AG20443 (cell line): ENCODE measurements around the gene CAMK2B.

Experiments
- DNase-seq: peaks from one replicate; pipeline ENCODE4 v3.0.0; 2012; ENCODE audit warnings: low spot score, mixed read lengths

The CAMK2B gene

DNA sequence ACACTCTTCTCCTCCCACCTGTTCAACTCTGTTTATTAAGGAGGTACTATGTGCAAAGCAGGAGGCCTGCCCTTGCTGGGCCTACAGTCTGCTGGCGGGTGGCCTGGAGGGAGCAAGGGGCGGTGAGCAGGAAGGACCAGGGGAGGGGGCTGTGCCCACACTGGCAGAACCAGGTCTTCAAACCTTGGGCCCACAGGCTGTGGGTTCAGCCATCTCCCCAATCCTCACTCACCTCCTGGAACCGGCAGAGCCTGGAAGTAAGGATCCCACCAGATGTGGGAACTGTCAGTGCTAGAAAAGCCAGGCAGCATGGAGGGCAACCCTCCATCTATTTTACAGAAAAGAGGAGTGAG, 50.8 kb downstream of the CAMK2B start:
- DNase-seq, result no peak

DNA sequence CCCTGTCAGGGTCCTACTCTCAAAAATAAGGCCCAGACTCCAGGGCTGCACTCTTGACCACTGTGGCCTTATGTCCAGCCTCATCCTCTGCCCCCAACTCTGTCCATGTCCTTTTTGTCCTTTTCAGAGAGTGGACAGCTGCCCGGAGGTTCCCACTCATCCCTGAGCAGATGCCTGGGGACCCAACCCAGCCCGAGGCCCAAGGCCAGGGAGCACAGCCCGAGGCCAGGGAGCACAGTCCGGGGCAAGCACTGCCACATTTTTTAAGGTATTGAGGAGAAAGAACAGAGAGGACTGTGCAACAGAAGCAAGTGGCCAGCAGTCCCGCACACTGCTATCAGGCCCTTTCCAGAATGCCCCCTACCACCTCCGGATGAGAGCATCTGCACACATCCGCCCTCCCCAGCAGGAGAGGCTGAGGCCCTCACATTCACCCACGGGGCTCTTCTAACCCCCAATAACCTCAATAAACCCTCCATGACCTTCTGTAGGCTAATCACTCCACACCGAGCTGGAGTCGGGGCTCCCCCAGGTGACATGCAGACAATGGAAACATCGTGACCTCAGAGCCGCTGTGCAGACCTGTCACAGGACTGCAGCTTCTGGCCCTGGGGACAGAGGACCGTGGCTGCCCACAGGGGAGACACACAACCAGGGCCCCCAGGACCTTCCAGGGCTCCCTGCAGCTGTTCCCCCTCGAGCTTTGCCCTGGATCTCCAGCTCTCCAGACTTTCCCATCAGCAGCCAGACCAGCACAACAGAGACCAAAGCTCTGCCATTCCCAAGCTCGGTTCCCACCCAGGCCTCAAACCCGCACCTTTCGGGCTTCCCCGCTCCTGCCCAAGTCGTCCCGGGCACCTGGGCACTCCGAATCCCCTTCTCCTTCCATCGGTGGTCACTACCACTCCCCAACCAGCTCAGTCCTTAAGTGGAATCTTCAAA, 51.4 kb downstream of the CAMK2B start:
- no peak for DNase-seq

DNA sequence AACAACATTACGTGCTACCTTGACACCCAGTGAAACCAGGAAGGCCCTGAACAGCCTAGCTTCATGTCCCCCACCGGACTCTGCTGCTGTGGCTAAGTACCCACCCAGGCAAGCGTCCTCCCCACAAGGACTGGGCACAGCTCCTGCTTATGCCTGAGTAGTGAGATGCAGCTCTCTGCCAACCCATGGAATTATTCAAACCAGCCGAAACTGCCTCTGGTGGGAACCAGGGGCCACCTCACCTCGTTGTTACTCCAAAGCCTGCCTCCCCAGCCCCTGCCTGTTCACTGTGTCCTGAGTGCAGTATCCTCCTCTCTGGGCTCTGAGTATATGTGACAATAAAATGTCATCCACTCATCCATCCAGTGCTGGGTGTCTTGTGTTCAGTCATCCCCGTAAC, 52.4 kb downstream of the CAMK2B start:
- DNase-seq, result no peak

DNA sequence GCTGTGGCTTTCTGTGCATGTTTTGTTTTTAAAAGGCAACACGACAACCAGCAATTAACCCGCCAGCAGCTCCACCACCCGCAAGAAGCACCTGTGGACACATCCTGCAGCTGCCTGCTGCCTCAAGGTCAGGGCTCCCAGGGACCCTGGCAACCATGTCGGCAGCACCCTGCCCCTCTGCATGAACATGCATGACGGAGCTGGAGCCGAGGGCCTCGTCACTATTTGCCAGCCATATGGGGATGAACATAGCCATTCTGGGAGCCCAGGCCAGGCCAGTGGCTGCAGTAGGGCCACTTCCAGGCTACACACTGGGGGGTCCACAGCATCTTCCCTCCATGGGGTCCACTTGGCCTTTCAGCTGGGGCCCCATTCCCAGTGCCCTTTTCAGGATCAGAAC, 52.9 kb downstream of the CAMK2B start:
- no peak for DNase-seq

DNA sequence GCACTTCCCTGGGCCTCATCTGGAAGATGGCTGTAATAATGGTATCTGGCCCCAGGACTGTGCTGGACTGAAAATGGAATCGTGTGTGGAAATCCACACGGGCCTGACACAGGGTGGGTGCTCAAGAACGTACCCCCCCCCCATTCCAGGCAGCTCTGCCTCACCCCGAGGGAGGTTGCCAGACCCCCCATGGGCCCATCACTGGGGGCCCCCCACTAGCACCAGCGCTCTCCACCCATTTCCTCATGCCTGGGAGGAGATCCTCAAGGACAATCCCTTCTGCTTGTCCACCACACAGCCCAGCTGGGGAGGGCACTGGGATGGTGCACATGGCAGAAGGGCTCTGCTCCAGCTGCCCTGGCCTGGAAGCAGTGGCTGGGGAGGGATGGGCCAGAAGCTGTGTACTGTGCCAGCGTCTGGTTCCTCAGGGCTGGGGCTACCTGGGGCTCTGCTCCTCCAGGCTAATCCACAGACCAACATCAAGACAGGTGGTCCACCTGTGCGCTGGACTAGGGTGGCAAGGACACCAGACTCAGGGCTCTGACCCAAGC, 55.4 kb downstream of the CAMK2B start:
- no peak for DNase-seq

DNA sequence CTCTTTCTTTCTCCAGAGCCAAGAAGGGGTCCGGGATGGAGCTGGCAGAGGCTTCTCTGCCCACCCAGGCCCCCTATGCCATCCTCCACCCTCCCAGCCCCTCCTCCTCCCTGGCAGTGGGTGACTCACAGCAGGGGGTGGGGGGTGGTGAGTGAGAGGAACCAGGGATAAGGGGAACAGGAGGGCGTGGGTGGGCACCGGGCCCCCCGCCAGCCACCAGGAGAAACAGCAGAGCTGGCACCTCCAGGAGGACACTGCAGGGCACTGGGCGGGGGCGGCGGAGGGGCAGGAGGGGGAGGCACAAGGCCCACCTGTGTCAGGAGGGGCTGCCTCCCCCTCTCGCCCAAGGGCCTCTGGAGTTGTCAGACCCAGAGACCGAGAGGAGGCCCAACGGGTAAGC, 56.0 kb downstream of the CAMK2B start:
- no peak for DNase-seq

DNA sequence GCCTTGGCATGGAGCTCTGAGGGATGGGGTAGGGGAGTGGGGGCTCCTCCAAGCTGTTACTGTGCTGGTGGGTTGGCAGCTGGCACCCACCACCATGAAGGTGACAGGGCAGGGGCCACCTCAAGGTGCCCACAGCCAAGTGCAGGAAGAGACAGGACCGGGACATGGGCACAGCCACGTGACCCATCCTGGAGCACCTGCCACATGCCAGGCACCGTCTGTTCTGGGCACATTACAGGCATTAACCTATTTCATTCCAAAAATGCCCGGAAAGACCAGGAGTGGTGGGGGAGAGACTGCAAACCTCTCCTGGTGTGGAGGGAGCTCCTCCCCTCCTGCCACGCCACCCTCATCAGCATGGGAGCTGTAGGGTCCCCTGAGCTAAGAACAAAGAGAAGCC, 56.7 kb downstream of the CAMK2B start:
- no peak for DNase-seq

DNA sequence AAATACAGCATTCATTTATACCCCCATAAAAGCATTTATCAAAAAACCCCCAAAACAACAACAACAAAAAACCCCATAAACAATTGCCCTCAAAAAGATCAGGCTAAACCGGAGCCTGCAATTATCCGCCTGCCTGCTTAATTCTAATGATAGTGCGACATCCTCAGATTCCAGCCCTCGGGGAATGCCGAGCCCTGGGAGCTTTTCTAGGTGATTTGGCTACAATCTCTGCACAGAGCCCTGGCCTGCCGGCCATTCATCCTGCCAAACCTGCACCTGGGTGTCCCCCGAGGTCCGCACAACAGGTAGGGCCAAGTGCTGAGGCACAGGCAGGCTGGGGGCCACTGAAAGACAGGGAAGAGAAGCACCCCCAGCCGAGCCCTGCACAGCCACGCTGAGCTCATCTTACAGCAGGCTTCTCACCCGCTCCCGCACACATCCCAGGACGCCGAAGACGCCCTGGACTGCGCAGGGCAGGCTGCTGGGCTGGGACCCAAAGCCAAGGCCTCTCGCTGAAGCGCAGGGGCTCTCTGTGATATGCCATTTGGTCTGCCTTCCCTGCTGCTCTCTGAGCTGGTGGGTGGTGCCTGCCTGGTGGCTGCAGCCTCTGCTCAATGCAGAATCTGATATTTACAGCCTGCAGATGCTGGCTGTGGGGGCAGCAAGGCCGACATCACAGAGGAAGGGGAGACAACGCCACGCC, 57.5 kb downstream of the CAMK2B start:
- DNase-seq, result no peak

DNA sequence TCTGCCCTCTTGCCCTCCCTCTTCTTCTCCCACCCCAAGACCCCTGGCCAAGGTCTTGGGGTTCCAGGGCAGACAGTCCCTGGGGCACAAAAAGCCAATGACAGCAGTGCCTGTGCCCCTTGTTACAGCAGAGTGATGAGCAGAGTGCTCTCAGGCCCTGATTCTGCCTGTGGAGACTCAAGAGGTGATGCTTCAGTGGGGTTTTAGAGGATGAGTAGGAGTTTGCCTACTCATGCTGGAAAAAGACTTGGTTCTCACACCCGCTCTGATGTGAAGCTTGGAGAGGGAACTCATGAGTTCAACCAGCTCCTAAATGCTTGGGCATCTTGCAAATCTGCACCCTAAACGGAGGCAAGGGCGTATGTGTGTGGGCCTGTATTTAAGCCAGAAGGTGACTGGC, 58.2 kb downstream of the CAMK2B start:
- DNase-seq, result no peak

DNA sequence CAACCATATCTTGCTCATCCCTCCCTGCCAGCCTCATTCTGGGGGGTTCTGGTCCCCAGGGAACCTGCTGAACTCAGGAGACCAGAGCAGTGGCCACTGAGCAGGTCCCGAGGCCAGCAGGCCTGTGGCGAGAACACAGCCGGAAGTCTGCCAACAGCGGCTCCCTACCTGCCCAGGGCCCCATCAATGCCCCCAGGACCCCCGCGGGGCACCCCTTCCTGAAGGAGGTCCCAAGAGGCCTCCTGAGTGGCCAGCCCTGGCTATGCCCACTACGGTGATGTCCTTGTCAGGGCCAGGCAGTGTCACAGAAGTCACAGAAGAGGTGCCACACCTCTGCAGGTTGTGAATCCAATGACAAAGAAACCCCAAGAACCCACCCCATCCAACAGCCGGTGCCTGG, 58.9 kb downstream of the CAMK2B start:
- no peak for DNase-seq

DNA sequence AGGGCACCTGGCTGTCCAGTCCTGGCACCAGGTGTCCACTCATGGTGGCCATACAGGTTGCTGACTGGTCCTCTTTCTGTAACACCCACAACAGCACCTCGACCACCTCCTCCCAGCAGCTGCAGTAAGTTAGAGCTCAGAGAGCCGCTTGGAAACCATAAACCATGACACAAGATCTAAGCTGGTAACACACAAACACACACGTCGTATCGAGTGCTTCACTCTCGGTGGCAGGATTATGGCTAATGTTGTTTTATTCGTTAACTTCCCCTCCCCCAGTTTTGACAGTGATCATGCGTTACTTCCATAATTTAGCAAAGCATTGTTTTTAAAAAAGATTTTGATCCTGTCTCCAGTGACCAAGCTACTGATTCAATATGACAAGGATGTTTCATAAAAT, 59.7 kb downstream of the CAMK2B start:
- no peak for DNase-seq

DNA sequence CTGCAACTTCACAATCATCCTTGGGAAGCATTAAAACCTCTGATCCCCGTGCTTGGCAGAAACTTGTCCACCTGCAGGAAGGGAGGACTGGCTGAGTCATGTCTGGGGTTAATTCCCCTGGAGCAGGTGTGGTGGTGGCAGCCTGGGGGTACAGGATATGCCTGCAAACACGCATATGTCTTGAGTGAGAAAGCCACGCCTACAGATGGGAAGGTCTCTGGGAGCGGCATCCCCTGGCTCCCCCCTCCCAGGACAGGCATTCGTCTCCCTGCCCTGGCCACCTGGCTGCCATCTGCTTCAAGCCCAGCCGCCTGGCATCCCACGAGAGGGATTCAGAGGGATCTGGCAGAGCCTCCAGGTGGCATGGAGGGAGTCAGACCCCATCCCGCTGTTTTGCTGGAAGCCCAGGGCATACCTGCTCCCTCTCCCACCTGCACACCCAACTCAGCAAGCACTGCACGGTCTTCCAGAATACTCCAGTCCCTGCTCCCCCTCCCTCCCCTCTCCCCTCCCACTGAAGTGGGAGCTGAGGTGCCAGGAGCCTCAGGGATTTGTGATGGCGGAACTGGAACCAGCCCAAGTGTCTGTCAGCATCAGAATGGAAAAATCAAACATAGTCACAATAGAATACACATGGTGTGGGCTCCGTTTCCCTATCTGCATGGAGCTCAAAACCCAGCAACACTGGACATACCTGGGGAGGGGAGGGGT, 61.0 kb downstream of the CAMK2B start:
- DNase-seq, result no peak

DNA sequence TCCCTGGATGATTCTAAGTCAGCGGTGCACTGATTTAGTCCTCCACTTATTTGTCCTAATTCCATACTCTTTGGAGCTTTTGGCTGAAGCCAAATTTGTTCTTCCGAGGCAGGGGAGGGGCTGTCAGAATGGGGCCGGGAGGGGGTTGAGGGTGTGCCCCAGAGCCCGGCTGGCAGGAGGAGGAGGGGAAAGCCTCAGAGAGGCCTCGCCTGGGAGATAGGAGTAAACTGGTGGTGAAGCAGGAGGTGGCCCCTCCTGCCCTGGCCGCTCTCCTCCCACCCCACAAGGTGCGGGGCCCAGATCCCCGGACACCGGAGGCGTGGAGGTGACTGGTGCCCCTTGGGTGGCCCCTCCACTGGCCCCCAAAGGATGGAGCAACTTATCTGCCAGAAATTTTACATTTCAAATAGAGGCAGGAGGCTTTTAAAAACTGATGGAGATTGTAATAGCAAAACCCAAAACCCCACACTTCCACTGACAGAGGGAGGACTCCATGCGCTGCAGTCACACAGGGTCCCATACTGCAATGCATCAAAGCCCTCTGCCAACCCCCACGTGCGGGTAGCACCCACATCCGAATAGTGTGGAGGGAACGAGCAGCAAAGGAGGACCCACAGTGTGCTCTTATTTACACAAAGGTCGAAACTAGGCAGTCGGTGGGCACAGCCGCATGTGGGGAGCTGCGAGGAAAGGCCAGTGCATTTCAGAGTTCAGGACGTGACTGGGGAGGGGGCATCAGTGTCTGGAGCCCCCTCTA, 61.9 kb downstream of the CAMK2B start:
- no peak for DNase-seq

DNA sequence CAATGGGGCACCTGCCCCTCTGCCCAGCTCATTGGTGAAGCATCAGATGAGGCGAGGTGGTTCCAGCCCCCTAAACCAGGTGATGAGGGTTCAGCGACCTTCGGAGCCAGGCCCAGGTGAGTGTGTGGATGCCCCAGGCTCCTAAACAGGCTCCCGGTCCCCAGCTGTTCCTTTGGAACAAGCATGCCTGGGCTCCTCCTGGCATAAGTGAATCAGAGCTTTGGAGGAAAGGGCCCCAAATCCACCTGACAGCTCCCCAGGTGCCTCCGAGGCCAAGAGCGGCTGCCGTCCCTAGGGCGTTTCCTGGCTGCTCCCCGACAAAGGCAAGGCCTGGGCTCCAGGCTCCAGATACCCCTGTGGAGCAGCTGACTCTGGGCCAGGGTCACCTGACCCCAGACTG, 63.4 kb downstream of the CAMK2B start:
- DNase-seq, result no peak

DNA sequence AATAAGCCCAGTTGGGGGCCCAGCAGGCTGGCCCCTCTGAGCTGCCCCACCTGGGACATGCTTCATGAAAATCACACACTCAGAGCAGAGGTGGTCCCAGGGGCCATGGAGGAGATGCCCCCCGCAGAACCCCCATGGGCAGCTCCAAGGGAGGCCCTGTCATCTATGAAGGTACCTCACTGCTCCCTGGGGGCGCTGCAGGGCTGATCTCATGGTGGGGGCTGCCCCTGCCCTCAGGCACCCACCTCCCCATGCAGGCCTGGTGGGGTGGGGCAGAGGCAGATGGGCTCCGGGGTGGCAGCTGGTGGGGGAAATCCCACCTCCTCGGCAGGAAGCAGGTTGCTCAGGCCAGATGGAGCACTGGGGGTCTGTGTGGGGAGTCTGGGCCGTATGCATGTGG, 64.2 kb downstream of the CAMK2B start:
- DNase-seq, result no peak

DNA sequence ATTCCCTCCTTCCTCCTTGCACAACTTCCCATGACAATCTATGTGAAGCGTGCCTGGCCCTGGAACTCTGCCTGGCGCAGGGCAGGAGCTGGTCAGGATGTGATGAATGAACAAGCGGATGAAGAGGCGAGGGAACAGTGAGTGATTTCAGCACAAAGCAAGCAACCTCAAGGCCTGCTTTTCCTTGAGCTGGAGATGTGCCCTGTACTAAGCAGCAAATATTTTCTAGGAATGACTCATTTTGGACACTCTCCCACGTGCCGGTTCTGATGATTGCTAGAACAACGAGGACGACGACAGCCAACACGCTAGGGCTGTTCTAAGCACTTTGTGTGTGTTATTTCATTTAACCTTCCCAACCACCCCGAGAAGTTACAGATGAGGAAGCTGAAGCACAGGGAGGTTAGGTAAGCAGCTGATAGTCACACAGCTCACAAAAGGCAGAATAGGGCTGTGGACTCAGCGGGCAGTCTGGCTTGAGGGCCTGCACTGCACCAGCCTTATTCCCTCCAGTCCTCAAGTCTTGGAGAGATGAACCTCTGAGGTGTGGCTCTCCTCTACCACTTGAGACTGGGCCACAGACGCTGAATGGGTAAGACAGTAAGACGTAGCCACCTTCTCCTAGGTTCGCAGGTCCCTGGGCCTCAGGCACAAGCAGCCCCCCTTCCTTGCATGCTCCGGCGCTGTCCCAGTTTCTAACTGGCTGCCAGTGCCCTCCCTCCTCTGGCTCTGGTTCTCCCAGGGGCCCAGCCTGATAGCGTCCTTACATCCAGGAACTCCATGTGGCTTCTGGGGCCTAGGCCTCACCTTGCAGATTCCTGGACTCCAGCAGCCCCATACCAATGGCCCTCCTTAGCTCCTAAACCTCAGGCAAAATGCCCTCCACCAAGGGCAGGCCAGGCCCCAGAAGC, 65.6 kb downstream of the CAMK2B start:
- DNase-seq, result peak; percentile 92

DNA sequence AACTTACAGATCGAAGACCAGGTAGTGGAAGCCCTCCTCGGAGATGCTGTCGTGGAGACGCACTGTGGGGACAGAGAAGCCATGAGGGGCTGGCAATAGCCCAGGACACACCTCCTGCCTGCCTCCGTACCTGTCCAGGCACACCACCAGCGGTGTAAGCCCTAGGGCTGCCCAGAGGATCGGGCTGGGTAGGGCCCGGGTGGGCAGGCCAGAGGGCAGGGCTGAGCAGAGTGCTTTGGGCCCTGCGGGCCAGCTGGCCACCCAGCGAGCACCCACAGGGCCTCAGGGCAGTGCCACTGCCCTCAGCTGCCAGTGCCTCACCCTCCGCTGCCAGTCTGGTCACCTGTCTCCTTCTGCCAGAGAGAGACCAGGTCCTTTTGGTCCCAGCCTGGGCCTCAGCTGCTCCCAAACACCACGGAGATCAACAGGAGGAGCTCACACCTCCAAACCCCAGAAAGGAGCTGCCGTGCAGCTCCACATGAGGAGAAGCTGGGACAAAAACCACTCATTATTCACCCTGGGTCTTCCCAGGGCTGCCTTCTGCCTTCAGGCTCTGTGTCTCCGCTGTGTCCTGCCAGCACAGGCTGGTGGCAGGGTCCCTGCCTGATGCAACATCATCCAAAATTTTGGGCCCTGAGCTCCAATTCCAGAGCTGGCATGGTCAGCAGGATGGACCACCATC, 66.4 kb downstream of the CAMK2B start:
- no peak for DNase-seq

DNA sequence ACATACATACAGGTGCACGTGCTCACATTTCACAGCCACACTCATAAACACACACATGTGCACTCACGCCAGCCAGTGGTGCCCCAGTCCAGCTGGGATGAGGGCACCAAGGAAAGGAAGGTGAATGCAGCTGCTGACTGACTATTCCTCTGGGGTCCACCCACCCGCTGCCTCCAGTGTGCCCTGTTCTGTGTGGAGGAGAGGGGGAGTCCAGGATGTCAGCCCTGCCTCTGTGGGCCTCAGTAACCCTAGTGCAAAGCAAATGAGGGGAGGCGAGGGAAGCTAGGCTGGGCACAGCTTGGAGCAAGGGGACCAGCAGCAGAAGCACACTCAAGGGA, 67.0 kb downstream of the CAMK2B start:
- DNase-seq, result no peak

DNA sequence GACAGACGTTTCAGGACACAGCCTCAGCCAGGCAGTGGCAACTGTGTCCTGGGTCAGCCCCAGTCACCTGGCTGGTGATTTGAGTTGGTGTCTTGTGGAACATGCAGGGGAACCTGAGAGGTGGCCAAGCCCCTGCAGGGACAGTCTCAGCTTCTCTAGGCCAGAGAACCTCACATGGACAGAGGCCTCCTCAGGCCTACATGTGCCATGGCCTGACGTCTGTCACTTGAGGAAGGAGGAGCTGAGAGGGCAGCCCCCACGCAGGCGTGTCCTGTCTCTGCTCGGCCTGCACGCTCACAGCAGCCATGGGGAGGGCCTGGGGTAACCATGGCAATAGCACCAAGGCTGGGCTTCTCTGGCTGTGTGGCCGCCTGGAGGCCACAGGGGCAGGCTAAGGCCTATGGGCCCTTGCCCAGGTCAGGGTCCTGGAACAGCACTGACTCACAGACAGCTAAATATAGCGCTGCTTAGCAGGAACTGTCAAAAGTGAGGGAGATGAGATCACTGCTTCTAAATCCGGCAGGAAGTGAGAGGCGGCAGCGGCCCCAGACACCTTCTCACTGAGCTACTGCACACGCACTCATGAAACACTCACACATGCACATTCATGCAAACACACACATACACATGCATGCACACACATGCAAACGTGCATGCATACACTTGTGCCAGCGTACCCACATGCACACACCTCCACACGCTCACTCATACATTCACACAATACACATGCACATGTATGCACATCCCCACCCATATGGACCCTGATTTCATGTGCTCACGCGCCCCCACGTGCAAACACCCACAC, 67.6 kb downstream of the CAMK2B start:
- DNase-seq, result peak; percentile 87

DNA sequence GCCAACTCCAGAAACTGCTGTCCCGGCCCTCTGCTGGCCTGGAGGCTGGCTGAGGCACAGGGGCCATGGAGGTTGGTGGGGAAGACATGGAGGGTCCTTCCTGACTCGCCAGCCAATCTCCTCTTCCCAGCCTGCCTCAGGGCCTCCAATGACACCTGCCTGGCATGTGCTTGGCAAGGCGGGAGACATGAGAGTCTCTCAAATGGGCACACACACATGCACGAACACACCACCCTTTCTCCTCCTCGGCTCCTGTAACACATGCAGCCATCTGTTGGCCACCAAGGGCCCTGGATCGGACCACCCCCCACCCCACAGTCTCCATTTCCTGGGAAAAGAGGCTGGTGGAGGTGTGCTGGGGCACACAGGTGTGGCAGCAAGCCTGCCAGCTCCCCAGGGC, 68.2 kb downstream of the CAMK2B start:
- DNase-seq, result no peak
